Glomerular endothelial cell (primary cell): ENCODE measurements around the gene MAPT. TPM values are rescaled to one million over a fixed set of nuclear protein-coding genes. Genes with fewer than 3 reads are reported as not detected.

Source experiments
- DNase-seq: peaks from one replicate; pipeline ENCODE4 v3.0.0-alpha.2; 2011; ENCODE audit warnings: low read depth, low spot score; ENCODE audit errors: extremely low read depth
- total RNA-seq: library from RNA; depleted of rRNA; stranded (reverse); fragments of >200 nt; gene quantifications from 2 replicates; pipeline ENCODE4 v1.2.3, GENCODE V29; 2015

The MAPT gene
- total RNA-seq, 1 donor from 2014 or later, result 0.12 TPM

GRCh38 chr17:46042246-46042645 is 147.9 kb downstream of the MAPT start:
- no peak for DNase-seq

GRCh38 chr17:46042925-46043324 is 148.6 kb downstream of the MAPT start:
- DNase-seq, result no peak

DNA sequence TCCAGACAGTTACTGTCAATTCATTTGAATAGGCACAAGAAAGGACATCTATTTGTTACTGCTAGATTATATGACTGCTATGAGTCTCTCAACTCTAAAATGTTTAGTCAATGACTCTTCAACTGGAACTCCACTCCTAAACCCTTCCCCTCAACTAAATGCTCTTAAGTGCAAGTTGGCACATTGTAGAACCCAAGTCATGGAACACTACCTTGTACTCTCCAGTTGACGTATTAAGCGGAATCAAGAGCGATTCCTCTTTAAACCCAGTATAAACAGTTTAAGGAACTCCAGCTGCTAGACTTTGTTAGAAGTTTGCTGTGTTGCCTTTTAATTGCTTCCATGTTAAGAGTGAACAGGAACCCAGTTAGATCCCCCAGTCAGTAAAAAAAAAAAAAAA is 149.3 kb downstream of the MAPT start:
- no peak for DNase-seq

GRCh38 chr17:46044286-46044928 is 150.1 kb downstream of the MAPT start:
- peak; percentile 74 for DNase-seq

- DNase-seq, result no peak
These were observed 150.6 kb downstream of the MAPT start for GRCh38 chr17:46044989-46045388.

GRCh38 chr17:46045639-46046038 is 151.3 kb downstream of the MAPT start:
- DNase-seq, result no peak

GRCh38 chr17:46046957-46047356 is 152.6 kb downstream of the MAPT start:
- DNase-seq, result no peak

GRCh38 chr17:46047398-46047797 is 153.0 kb downstream of the MAPT start:
- DNase-seq, result no peak

- DNase-seq, result no peak
These were observed 153.5 kb downstream of the MAPT start for GRCh38 chr17:46047856-46048255.

DNA sequence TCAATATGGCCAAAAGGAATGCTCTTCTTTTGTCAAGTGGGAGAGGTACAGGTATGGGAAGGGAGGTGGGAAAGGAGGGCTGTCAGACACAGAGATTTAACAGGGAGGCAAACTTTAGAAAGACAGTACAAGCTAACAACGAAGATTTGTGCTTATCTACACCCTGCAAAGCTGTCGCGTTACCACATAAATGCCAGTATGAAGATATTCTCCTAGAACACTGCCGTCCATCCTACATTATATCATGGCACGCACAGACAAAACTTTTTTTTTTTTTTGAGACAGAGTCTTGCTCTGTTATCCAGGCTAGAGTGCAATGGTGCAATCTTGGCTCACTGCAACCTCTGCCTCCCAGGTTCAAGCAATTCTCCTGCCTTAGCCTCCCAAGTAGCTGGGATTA is 155.3 kb downstream of the MAPT start:
- DNase-seq, result no peak

GRCh38 chr17:46053911-46054534 is 159.7 kb downstream of the MAPT start:
- no peak for DNase-seq

- DNase-seq, result peak; percentile 55
These were observed 162.5 kb downstream of the MAPT start for GRCh38 chr17:46056800-46057304.

GRCh38 chr17:46057366-46057765 is 163.0 kb downstream of the MAPT start:
- DNase-seq, result no peak

GRCh38 chr17:46059486-46059885 is 165.1 kb downstream of the MAPT start:
- no peak for DNase-seq

- no peak for DNase-seq
These were observed 166.1 kb downstream of the MAPT start for GRCh38 chr17:46060461-46060860.

DNA sequence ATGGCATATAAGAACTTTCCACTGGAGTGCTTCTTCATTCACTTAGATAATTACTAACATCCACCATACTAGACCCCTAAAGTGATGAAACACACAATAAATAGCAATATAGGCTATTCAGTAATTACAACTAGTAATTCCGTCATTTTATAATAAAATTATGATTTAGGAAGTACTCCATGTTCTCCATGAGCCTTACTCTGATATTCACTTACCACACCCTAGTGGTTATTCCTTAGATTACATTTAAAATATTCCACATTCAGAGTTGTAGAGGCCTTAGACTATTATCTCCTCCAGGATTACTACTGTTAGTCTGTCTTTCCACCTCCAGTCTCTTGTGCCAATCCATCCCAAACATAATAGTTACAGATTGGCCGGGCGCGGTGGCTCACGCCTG is 167.1 kb downstream of the MAPT start:
- DNase-seq, result no peak

DNA sequence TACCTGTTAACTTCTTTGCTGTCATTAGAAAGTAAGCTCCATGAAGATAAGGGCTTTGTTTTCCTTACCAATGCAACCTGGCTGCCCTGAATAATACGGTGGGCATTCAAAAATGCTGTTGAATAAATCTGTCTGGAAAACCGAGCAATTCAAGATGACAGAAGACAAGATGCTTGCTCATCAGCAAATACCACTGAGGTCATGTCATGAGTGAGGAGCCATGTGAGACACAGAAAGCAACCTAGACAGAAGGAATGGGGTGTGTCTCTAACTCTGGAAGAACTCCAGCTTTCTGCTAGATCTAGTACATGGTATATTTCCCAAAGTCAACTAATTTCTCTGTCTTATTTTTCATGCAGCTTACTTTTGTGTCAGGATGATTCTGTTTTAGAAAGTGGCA is 168.9 kb downstream of the MAPT start:
- no peak for DNase-seq

GRCh38 chr17:46064460-46064859 is 170.1 kb downstream of the MAPT start:
- DNase-seq, result no peak

DNA sequence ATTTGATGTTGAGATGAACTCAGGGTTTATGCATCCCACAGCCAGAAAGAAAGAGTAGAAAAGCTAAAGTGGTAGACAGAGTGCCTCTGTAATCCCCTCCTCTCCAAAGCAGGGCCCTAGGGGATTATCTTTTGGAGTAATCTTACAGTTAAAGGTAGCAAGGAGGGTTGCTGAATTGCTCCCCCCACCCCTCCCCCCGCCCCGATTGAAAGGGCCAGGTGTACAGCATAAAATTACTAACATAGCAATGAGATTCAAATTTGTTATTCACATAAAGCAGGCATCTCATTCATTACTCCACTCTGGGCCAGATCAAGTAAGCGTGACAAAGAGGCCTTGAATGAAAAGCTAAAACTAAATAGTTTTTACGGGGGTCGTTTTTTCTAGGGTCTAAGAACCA is 177.4 kb downstream of the MAPT start:
- no peak for DNase-seq

DNA sequence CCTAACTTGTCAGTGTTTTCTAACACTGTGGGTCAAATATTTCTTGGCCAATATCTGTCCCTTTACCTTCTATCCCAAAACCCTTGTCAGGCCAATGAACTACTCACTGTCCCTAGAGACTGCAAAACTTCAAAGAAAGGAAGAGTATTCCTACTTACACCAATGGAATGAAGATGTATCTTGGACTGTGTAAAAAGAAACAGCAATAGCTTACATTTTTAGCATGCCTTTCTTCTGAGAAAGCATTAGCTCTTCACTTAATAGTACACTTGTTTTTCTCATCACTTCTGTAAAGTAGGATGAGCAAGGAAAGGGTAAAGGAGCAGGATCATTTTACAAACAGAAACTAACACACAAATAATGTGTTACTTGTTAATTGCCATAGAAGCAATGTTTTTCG is 178.6 kb downstream of the MAPT start:
- no peak for DNase-seq

- no peak for DNase-seq
These were observed 180.2 kb downstream of the MAPT start for GRCh38 chr17:46074540-46074939.
